Dendritic cell treated with granulocyte-macrophage colony-stimulating factor and Interleukin-4, amounts not matched to agents 40 ng/mL and 50 ng/mL, for 4 days (primary cell): ENCODE results near the gene EDN2.

ENCODE experiments used
- H3K27ac Mint-ChIP-seq: one replicate; pipeline ENCODE4 v1.8.0; 2022; ENCODE audit warnings: mild to moderate bottlenecking, mixed read lengths
- H3K27me3 Mint-ChIP-seq: one replicate; pipeline ENCODE4 v1.8.0; 2022; ENCODE audit warnings: mild to moderate bottlenecking, mixed read lengths
- H3K36me3 Mint-ChIP-seq: one replicate; pipeline ENCODE4 v1.8.0; 2022; ENCODE audit warnings: low read depth, mixed read lengths
- H3K4me1 Mint-ChIP-seq: one replicate; pipeline ENCODE4 v1.8.0; 2022; ENCODE audit warnings: low read depth, mixed read lengths
- H3K4me3 Mint-ChIP-seq: one replicate; pipeline ENCODE4 v1.8.0; 2022; ENCODE audit warnings: mild to moderate bottlenecking, moderate library complexity, mixed read lengths
- H3K9me3 Mint-ChIP-seq: one replicate; pipeline ENCODE4 v1.8.0; 2022; ENCODE audit warnings: mixed read lengths
- intact Hi-C: fragments of 100-400 bp; cut with micrococcal nuclease; formaldehyde crosslinking; loops from one replicate; pipeline ENCODE4 v1.15.0; 2022

EDN2 gene

DNA sequence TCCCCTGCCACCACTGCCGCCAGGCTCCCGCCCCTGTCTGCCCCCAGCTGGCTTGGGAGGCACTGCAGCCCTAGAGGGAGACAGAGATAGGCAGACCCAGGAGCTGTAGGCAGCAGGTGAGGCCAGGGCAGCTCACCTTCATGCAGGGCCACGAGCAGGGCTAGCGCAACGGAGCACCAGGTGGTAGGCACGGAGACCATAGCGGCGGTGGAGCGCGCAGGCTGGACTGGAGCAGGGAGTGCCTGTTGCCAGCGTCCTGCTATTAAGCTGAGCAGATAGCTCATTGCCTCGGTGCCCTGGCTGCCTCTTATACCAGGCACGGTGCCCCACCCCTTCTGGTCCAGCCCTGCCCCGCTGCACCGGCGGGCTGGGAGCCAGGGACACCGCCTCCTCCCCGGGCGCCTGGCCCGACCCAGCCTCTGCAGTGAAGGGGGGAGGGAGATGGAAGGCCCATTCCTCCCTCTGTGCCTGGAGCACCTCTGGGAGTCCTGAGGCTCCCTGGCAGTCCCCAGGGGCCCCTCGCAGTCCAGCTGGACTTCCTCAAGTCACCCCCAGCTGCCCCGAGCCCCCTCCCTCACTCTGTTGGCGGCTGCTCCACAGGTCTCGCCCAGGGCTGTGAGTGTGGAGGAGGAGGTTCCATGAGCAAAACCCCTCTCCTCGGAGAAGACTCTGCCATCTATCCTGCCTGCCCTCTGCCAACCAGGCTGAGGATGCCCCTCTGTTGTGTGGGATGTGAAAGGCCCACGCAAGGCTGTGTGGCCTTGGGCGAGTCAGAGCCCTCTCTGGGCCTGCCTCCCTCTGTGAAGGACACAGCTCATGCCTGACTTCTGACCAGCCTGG, at the start of gene EDN2:
Gene EDN2, minus strand, starts transcription at position 282 of the 840 bp plus-strand sequence. Its CDS starts 82 bp downstream, at position 200.
- H3K27me3 Mint-ChIP-seq: peaks cover 42% of the 10 kb centered on the region
- no peak within 1 kb of the TSS for H3K27ac Mint-ChIP-seq
- peaks cover 14% of the 10 kb centered on the region for H3K4me1 Mint-ChIP-seq

DNA sequence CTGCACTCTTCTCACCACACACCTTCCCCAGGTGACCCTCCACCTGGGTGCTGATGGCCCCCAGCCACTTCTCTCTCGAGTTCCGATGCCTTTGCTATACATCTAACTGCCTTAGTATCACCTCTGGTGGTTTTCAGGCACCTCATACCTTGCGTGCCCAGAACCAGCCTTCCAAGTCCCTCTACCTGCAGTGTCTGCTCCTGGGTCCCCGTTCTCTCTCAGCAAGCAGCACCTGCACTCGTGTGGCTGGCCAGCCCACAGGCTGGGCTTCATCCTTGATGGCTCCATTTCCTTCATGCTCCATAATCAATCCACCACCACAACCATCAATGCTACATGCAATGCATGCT, 49.2 kb upstream of the EDN2 start:
- intact Hi-C loops: no loop called here
- no peaks in the 10 kb centered on the region for H3K27me3 Mint-ChIP-seq
- no peak overlapping the region for H3K27ac Mint-ChIP-seq
- H3K36me3 Mint-ChIP-seq: peaks cover 55% of the 10 kb centered on the region
- H3K9me3 Mint-ChIP-seq: peaks cover 16% of the 10 kb centered on the region
- H3K4me3 Mint-ChIP-seq: no peak overlapping the region
- no peaks in the 10 kb centered on the region for H3K4me1 Mint-ChIP-seq

More for the DNA sequence above, at the start of gene EDN2:
- Mint-ChIP-seq H3K4me3 (no peak within 1 kb of the TSS), H3K9me3 (no peaks in the 10 kb centered on the region), H3K36me3 (no peaks in the 10 kb centered on the region)
- intact Hi-C loops: no loop called here

DNA sequence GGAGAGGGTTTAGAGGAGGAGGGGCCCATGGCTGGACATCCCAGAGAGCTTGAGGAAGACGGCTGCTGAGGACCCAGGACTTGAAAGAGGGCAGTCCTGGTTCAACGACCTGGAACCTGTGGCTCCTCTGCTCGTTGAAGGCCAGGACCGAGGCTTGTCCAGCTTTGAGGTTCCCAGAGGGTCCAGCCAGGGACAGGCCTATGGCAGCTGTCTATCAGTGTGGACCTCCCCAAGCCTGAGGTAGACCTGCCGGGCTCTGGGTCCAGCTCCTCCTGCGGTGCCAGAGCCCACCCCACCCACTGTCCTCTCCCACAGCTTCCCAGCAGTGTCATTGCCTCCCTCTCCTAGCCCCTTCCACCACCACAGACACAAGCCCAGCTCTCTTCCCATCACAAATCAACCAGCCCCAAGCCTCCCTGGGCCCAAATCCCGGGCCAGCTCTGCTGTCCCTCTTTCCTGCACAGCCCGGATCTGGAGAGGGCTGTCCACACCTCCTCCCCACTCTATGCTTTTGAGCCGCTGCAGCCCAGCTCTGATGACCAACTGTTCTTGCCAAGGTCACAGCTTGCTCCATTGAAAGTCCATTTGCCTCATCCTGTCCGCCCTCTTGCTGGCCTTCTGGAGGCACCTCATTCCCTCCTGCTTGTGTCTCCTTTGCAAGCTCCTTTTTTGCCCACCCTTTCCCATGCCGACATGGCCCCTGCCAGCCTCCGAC, 48.7 kb upstream of the EDN2 start:
- Mint-ChIP-seq H3K9me3 (peaks cover 17% of the 10 kb centered on the region), H3K27ac (no peak overlapping the region), H3K4me1 (no peaks in the 10 kb centered on the region), H3K27me3 (no peaks in the 10 kb centered on the region), H3K4me3 (no peak overlapping the region), H3K36me3 (peaks cover 49% of the 10 kb centered on the region)
- intact Hi-C loops: no loop called here

DNA sequence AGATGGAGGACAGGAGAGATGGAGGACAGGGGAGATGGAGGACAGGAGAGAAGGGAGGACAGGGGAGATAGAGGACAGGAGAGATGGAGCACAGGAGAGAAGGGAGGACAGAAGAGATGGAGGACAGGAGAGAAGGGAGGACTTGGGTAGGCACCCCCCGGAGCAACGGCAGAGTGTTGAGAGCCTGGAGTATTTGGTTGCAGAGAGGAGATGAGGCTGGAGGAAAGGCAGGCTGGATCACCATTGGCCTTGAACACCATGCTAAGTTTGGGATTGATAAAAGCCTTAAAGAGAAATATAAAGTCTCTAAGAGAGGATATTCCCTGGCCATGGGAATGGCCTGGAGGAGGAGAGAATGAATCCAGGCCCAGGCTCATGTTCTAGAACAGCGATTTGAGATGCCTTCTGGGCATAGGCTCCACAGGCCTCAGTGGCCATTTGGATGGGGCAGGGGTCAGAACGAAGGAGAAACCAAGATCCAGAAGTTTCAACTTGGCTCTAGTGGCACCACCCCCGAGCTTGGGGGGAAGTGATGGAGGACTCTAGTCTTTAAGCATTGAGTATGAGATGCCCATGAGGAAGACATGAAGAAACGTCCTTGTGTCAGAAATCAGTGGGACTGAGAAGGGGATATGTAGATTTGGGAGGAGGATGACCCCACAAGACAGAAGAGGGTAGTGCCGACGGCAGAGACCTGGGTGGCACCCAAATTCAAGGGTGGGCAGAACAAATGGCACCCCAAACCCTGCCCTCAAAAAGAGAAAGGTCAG, 47.9 kb upstream of the EDN2 start:
- Mint-ChIP-seq H3K4me3 (no peak overlapping the region), H3K27me3 (no peaks in the 10 kb centered on the region), H3K4me1 (no peaks in the 10 kb centered on the region), H3K9me3 (peaks cover 19% of the 10 kb centered on the region), H3K36me3 (peaks cover 41% of the 10 kb centered on the region), H3K27ac (no peak overlapping the region)
- intact Hi-C loops: no loop called here

DNA sequence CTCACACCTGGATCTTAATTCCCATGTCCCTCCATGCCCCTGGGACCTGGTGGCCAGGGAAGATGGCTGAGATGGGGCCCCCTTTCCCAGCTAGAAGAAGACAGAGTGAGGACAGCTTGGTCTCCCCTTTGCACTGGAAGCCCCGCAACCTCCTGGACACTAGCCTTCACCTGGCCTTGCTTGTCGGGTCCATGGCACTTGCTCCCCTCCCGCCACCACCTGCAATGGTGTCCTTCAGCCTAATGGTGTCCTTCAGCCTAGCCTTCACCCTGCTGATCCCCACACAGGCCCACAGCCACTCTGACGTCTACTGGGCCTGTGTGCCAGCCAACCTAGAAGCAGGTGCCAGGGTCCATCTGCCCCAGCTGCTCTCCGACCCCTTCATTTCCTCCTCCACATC, 45.9 kb upstream of the EDN2 start:
- intact Hi-C loops: no loop called here
- Mint-ChIP-seq H3K36me3 (peaks cover 46% of the 10 kb centered on the region), H3K27me3 (no peaks in the 10 kb centered on the region), H3K4me3 (no peak overlapping the region), H3K4me1 (no peaks in the 10 kb centered on the region), H3K27ac (no peak overlapping the region), H3K9me3 (peaks cover 30% of the 10 kb centered on the region)

DNA sequence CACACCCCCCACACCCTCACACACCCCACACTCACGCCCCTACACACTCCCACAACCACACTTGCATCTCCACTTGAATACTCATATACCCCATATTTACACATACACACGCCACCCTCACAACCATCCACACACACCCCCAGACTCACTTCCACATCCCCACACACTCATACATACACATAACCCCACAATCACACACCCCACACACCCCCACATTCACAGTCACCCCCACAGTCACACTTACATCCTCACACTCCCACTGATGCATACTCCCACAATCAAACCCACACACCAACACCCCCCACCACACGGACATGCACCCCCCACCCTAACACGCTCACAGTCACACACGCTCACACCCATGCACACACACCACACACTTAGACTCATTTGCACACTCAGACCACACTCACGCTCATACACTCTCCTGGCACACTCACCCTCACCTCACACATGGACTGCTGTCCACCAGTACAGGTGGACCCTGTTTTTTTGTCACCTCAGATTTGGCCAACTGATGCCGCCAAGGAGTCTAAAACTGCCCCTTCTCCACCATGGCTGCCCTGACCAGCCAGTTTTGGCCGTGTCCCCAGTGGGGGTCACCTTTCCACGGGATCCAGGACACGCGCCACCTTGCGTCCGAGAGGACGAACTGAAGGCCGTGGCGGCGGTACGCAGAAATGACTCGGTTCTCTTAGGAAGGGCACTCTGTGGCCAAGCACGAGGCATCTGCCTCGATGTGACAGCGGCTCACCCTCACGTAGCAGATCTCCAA, 45.3 kb upstream of the EDN2 start:
- no peaks in the 10 kb centered on the region for H3K27me3 Mint-ChIP-seq

DNA sequence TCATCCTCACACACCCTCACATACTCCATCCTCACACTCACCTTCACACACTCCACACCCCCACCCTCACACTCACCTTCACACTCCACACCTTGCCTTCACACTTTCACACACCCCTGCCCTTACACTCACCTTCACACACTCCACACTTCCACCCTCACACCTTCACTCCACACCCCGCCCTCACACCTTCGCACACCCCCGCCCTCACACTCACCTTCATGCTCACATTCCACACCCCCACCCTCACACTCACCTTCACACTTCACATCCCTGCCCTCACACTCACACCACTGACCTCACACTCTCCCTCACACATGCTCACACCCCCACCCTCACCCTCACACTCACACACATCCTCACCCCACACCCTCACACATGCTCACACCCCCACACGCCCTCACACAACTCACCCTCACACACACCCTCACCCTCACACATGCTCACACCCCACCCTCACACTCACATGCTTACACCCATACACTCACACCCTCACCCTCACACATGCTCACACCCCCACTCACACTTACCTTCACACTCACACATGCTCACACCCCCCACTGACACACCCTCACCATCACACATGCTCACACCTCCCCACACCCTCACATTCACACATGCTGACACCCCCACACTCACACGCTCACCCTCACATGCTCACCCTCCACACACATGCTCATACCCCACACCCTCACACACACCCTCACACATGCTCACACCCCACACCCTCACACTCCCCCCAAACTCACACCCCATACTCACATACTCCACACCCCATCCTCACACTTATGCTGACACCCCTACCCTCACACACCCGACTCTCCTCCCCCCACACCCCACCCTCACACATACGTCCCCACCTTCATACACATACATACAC, 44.5 kb upstream of the EDN2 start:
- peaks cover 30% of the 10 kb centered on the region for H3K9me3 Mint-ChIP-seq
- H3K27me3 Mint-ChIP-seq: no peaks in the 10 kb centered on the region
- intact Hi-C loops: no loop called here
- no peak overlapping the region for H3K27ac Mint-ChIP-seq
- peaks cover 46% of the 10 kb centered on the region for H3K36me3 Mint-ChIP-seq
- H3K4me3 Mint-ChIP-seq: no peak overlapping the region
- H3K4me1 Mint-ChIP-seq: no peaks in the 10 kb centered on the region

More for the DNA sequence above, 45.3 kb upstream of the EDN2 start:
- H3K4me3 Mint-ChIP-seq: no peak overlapping the region
- H3K4me1 Mint-ChIP-seq: no peaks in the 10 kb centered on the region
- peaks cover 30% of the 10 kb centered on the region for H3K9me3 Mint-ChIP-seq
- intact Hi-C loops: no loop called here
- peaks cover 46% of the 10 kb centered on the region for H3K36me3 Mint-ChIP-seq
- H3K27ac Mint-ChIP-seq: no peak overlapping the region

DNA sequence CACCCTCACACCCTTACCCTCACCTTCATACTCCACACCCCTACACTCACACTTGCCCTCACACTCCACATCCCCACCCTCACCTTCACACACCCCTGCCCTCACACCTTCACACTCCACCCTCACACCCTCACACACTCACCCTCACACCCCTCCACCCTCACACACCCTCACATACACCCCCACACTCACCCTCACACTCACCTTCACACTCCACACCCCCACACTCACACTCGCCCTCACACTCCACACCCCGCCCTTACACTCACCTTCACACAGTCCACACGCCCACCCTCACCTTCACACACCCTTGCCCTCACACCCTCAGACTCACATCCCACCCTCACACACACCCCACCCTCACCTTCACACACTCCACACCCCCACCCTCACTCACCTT, 43.6 kb upstream of the EDN2 start:
- no peak overlapping the region for H3K4me3 Mint-ChIP-seq
- no peaks in the 10 kb centered on the region for H3K27me3 Mint-ChIP-seq
- no peaks in the 10 kb centered on the region for H3K4me1 Mint-ChIP-seq
- no peak overlapping the region for H3K27ac Mint-ChIP-seq
- intact Hi-C loops: no loop called here
- H3K9me3 Mint-ChIP-seq: peaks cover 30% of the 10 kb centered on the region
- peaks cover 46% of the 10 kb centered on the region for H3K36me3 Mint-ChIP-seq

DNA sequence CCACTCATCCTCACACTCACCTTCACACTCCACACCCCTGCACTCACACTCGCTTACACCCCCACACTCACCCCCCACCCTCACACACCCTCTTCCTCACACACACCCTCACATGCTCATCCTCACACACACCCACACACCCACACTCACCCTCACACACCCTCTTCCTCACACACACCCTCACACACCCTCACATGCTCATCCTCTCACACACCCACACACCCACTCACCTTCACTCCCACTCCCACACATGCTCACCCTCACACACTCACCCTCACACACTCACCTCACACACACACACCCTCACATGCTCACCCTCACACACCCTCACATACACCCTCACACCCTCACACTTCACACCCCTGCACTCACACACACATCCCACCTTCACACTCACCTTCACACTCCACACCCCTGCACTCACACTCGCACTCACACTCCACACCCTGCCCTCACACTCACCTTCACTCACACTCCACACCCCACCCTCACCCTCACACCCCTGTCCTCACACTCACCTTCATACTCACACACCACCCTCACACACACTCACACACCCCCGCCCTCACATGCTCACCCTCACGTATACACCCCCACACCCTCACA, 42.6 kb upstream of the EDN2 start:
- intact Hi-C loops: no loop called here
- Mint-ChIP-seq H3K27me3 (no peaks in the 10 kb centered on the region), H3K4me1 (peaks cover 4% of the 10 kb centered on the region), H3K27ac (no peak overlapping the region), H3K36me3 (peaks cover 57% of the 10 kb centered on the region), H3K9me3 (peaks cover 30% of the 10 kb centered on the region), H3K4me3 (no peak overlapping the region)

DNA sequence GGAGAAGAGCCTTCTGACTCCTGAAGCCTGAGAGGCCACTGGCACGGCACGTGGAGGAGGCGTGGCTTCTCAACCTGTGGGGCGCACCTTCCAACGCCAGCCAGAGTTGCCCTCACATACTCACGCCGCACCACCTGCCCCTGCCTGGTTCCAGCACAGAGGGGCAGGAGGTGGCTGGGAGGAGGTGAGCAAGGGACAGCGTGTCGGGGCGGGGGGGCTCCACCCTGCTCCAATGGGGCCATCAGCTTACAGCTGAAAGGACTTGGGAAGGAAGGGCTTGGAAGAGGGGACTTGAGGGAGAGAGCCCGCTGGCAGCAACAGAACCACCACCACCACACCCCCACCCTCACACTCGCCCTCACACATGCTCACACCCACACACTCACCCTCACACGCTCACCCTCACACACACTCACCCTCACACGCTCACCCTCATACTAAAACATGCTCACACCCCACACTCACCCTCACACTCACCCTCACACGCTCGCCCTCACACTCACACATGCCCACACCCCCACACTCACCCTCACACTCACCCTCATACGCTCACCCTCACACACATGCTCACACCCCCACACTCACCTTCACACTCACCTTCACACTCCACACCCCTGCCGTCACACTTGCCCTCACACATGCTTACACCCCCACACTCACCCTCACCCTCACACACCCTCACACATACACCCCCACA, 41.6 kb upstream of the EDN2 start:
- intact Hi-C loops: no loop called here
- H3K27ac Mint-ChIP-seq: no peak overlapping the region
- peaks cover 9% of the 10 kb centered on the region for H3K4me1 Mint-ChIP-seq
- H3K36me3 Mint-ChIP-seq: peaks cover 63% of the 10 kb centered on the region
- no peak overlapping the region for H3K4me3 Mint-ChIP-seq
- no peaks in the 10 kb centered on the region for H3K27me3 Mint-ChIP-seq
- H3K9me3 Mint-ChIP-seq: peaks cover 30% of the 10 kb centered on the region

DNA sequence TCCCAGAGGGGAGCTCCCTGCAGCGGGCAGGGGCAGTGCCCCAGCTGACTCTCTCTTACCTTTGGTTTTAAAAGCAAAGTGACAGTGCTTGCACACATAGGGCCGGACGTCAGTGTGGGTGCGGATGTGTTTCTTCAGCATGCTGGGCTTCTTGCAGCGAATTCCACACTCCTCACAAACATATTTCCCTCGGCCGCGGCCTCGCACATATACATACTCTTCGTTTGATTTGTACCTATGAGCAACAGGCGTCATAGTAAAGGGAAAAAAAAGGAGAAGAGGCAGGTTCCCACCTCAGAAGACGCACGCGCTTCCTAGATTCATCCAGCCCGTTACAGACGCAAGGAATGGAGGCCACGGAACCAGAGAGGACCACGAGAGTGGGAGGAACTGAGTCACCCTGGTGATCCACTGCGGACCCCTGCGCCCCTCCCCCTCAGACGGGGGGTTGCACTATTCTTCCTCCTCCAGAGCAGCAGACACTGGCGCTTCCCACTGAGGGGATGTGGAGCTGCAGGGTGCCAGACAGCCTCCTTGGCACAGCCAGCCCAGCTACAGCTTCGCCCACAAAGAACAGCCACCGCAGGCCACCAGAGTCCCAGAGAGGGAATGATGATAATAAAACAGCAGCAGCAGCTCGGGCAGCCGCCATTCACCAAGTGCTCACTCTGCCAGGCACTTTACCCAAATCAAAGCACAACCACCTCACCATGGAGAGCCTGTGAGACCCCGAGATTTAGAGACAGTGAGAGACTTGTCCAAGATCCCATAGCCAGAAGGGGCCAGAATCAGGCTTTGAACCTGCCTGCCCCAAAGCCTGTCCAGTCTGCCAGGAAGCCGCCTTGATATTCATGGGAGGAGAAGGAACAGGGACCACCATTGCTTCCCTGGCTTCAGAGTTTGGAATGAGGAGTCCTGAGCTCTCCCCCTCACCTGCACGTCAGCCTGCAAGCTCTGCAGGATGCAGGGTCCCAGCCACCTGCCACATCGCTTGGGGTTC, 40.5 kb upstream of the EDN2 start:
- intact Hi-C loops: no loop called here
- peaks cover 61% of the 10 kb centered on the region for H3K36me3 Mint-ChIP-seq

More for the DNA sequence above, 40.5 kb upstream of the EDN2 start:
- H3K4me1 Mint-ChIP-seq: peaks cover 9% of the 10 kb centered on the region
- H3K9me3 Mint-ChIP-seq: peaks cover 27% of the 10 kb centered on the region
- H3K27me3 Mint-ChIP-seq: no peaks in the 10 kb centered on the region
- H3K27ac Mint-ChIP-seq: no peak overlapping the region
- no peak overlapping the region for H3K4me3 Mint-ChIP-seq
